Esophagus muscularis mucosa (tissue), 4 donors: ENCODE measurements around the gene CPNE8. TPM values are rescaled to one million over a fixed set of nuclear protein-coding genes. Genes with fewer than 3 reads are reported as not detected.

Source experiments
- DNase-seq: peaks from one replicate; pipeline ENCODE4 v3.0.0-alpha.2; 2017; ENCODE audit errors: extremely low spot score
- H3K27ac ChIP-seq, 4 donors: fragments of 200-600 bp; sonication (generic); replicated peaks in 1 of 4; 1 replicate in 3 of 4; 2 replicates in 1 of 4; pipeline ENCODE4 v1.5.1; 2016 to 2019; ENCODE audit warnings: mild to moderate bottlenecking in 1 of 4
- H3K27me3 ChIP-seq, 4 donors: fragments of 200-600 bp; sonication (generic); one replicate each; pipeline versions ENCODE4 v1.5.1 to v1.6.0; 2016 to 2019
- H3K36me3 ChIP-seq, 4 donors: fragments of 200-600 bp; sonication (generic); one replicate each; pipeline ENCODE4 v1.5.1; 2016 to 2019
- H3K4me1 ChIP-seq, 4 donors: fragments of 200-600 bp; sonication (generic); one replicate each; pipeline ENCODE4 v1.5.1; 2016 to 2019
- H3K4me3 ChIP-seq, 4 donors: fragments of 200-600 bp; sonication (generic); 1 replicate in 2 of 4; 2 replicates in 2 of 4; pipeline ENCODE4 v1.5.1; 2016 to 2019; ENCODE audit warnings: mild to moderate bottlenecking in 4 of 4, moderate library complexity in 1 of 4
- H3K9me3 ChIP-seq, 4 donors: fragments of 200-600 bp; sonication (generic); 1 replicate in 3 of 4; 2 replicates in 1 of 4; pipeline ENCODE4 v1.5.1; 2016 to 2019
- CTCF ChIP-seq, 3 experiments: fragments of 200-600 bp in 2 of 3; fragments of 450-650 bp in 1 of 3; sonication (generic) in 2 of 3; IDR thresholded peaks; one replicate each; pipeline ENCODE4 v1.5.1; 2017 to 2019; ENCODE audit warnings: antibody characterized with exemption in 3 of 3, mild to moderate bottlenecking in 2 of 3, moderate library complexity in 1 of 3
- EP300 ChIP-seq: sonication (generic); formaldehyde crosslinking; IDR thresholded peaks from one replicate; pipeline ENCODE4 v1.6.1; 2017; ENCODE audit warnings: antibody characterized with exemption
- POLR2A ChIP-seq: fragments of 450-650 bp; IDR thresholded peaks from one replicate; pipeline ENCODE4 v1.6.1; 2017; ENCODE audit warnings: antibody characterized with exemption, moderate library complexity, mild to moderate bottlenecking, low read depth
- POLR2AphosphoS5 ChIP-seq, 2 donors: sonication (generic); formaldehyde crosslinking; IDR thresholded peaks; one replicate each; pipeline ENCODE4 v1.6.1; 2017; ENCODE audit warnings: antibody characterized with exemption in 2 of 2
- WGBS: methylation state at CpG from one replicate; pipeline ENCODE4 v1.1.5; 2018; 5-methylcytosine and 5-hydroxymethylcytosine counted together
- intact Hi-C: fragments of 100-400 bp; cut with DNase I; formaldehyde crosslinking; loops from one replicate; pipeline ENCODE4 v1.15.1; 2023
- total RNA-seq, 4 donors: library from RNA; depleted of rRNA; stranded (reverse); fragments of >200 nt; gene quantifications; one replicate each; pipeline versions ENCODE4 v1.1.0 to v1.2.1, GENCODE V29; 2016

Gene CPNE8
- total RNA-seq, 4 donors from 2014 or later: 12.8 to 34.0 (median 21.3) TPM

GRCh38 chr12:38728894-38729293, 176.5 kb downstream of the CPNE8 start:
- TF ChIP-seq POLR2A (no peak), CTCF (IDR thresholded peaks at IDR 0.05) (no peak), POLR2AphosphoS5 (IDR thresholded peaks at IDR 0.05) (no peak)
- WGBS: 78% methylated on average over 1 of the region's 1 CpG
- H3K4me3 ChIP-seq: no peak overlapping the region

GRCh38 chr12:38721611-38722252, 183.7 kb downstream of the CPNE8 start:
- H3K27me3 ChIP-seq: no peaks in the 10 kb centered on the region
- H3K27ac ChIP-seq: no peak overlapping the region
- TF ChIP-seq CTCF (IDR thresholded peaks at IDR 0.05): no peak
- TF ChIP-seq EP300: no peak
- no peak for TF ChIP-seq POLR2AphosphoS5 (IDR thresholded peaks at IDR 0.05)
- no peak for TF ChIP-seq POLR2A
- H3K4me1 ChIP-seq: no peaks in the 10 kb centered on the region
- H3K4me3 ChIP-seq: no peak overlapping the region
- DNase-seq: no peak
- intact Hi-C loops: no loop called here
- WGBS: 96% methylated on average over 10 of the region's 10 CpGs
- no peaks in the 10 kb centered on the region for H3K9me3 ChIP-seq
- peaks cover 0 to 25% (median 18%) of the 10 kb centered on the region in 4 donors for H3K36me3 ChIP-seq

More at GRCh38 chr12:38728894-38729293, 176.5 kb downstream of the CPNE8 start:
- DNase-seq: no peak
- Histone ChIP-seq H3K36me3 (no peaks in the 10 kb centered on the region), H3K27ac (no peak overlapping the region), H3K27me3 (no peaks in the 10 kb centered on the region), H3K4me1 (no peaks in the 10 kb centered on the region), H3K9me3 (no peaks in the 10 kb centered on the region)
- intact Hi-C loops: no loop called here

- WGBS: 94% methylated on average over 8 of the region's 9 CpGs
- H3K4me1 ChIP-seq: no peaks in the 10 kb centered on the region
- no peak for TF ChIP-seq POLR2A
- no peak for TF ChIP-seq EP300
- no peak for TF ChIP-seq POLR2AphosphoS5 (IDR thresholded peaks at IDR 0.05)
- TF ChIP-seq CTCF (IDR thresholded peaks at IDR 0.05): no peak
- no peak overlapping the region for H3K4me3 ChIP-seq
- H3K9me3 ChIP-seq: peaks cover 0 to 3% (median 0%) of the 10 kb centered on the region in 4 donors
- no peak overlapping the region for H3K27ac ChIP-seq
- intact Hi-C loops: no loop called here
- no peaks in the 10 kb centered on the region for H3K27me3 ChIP-seq
- H3K36me3 ChIP-seq: peaks cover 0 to 25% (median 18%) of the 10 kb centered on the region in 4 donors
- no peak for DNase-seq
Measured at GRCh38 chr12:38720661-38721060, 184.7 kb downstream of the CPNE8 start.

DNA sequence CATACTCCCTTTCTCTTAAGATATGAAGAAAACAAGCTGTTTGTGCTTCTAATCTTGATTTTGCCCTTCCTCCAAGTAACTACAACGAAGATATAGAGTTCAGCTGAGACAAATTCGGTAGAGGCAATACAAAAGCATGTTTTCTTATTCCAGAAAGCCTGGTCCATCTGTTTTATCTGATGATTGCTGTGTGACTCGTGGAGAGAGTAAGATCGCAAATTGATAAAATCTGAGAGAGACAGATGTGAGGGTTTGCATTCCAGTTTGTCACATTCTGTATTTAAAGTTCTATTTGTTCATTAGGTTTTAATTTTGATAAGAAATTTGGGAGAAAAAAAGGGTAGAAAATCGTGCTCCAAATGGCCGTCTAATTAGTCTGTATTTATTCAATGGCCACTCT, 192.1 kb downstream of the CPNE8 start:
- WGBS: 81% methylated on average over 6 of the region's 6 CpGs
- intact Hi-C loops: no loop called here
- no peak for DNase-seq
- Histone ChIP-seq H3K36me3 (no peaks in the 10 kb centered on the region), H3K4me1 (no peaks in the 10 kb centered on the region), H3K27me3 (no peaks in the 10 kb centered on the region), H3K9me3 (peaks cover 0 to 3% (median 0%) of the 10 kb centered on the region in 4 donors), H3K27ac (no peak overlapping the region), H3K4me3 (no peak overlapping the region)
- TF ChIP-seq EP300 (no peak), POLR2AphosphoS5 (IDR thresholded peaks at IDR 0.05) (no peak), POLR2A (no peak), CTCF (IDR thresholded peaks at IDR 0.05) (no peak)

GRCh38 chr12:38711054-38711453, 194.3 kb downstream of the CPNE8 start:
- no peaks in the 10 kb centered on the region for H3K36me3 ChIP-seq
- WGBS: 74% methylated on average over 2 of the region's 2 CpGs
- no peak for DNase-seq
- TF ChIP-seq EP300 (no peak), CTCF (IDR thresholded peaks at IDR 0.05) (no peak), POLR2AphosphoS5 (IDR thresholded peaks at IDR 0.05) (no peak), POLR2A (no peak)
- intact Hi-C loops: no loop called here
- no peaks in the 10 kb centered on the region for H3K27me3 ChIP-seq
- H3K4me3 ChIP-seq: no peak overlapping the region
- H3K9me3 ChIP-seq: no peaks in the 10 kb centered on the region
- no peak overlapping the region for H3K27ac ChIP-seq
- no peaks in the 10 kb centered on the region for H3K4me1 ChIP-seq
